A673 (cell line): ENCODE data around the gene RERE. TPM values are rescaled to one million over a fixed set of nuclear protein-coding genes. Genes with fewer than 3 reads are reported as not detected.

Experiments
- BruUV-seq: library from RNA; stranded (reverse); fragments of 400-500 nt; replicated peaks from 2 replicates; lab custom pipeline; 2021; lab: Mats Ljungman, UMichigan
- CTCF ChIA-PET: fragments of 300-600 bp; sonication (Branson Sonifier 250); formaldehyde crosslinking; loops from one replicate; lab custom pipeline; 2022; ENCODE audit warnings: antibody characterized with exemption; lab: Charles Lee
- POLR2A ChIA-PET: fragments of 300-600 bp; sonication (Branson Sonifier 250); formaldehyde crosslinking; loops from one replicate; lab custom pipeline; 2022; ENCODE audit warnings: antibody characterized with exemption; ENCODE audit not compliant: low non-redundant PET; lab: Charles Lee
- DNase-seq: peaks from one replicate; pipeline ENCODE4 v3.0.0-alpha.2; 2015; ENCODE audit warnings: low spot score
- H3K27ac ChIP-seq: fragments of 200-600 bp; sonication (generic); 2 replicates; pipeline ENCODE4 v1.5.1; 2016; ENCODE audit warnings: mixed run types, low read depth, mild to moderate bottlenecking, mixed read lengths, antibody characterized with exemption, low read length; ENCODE audit not compliant: poor library complexity, severe bottlenecking
- H3K27me3 ChIP-seq: fragments of 200-600 bp; sonication (generic); replicated peaks from 2 replicates; pipeline ENCODE4 v1.6.1; 2017; ENCODE audit warnings: mixed run types, low read depth, mild to moderate bottlenecking, mixed read lengths, antibody characterized with exemption, low read length; ENCODE audit not compliant: insufficient read depth, poor library complexity
- H3K36me3 ChIP-seq: fragments of 200-600 bp; sonication (generic); 2 replicates; pipeline ENCODE4 v1.6.1; 2016; ENCODE audit warnings: mixed run types, mild to moderate bottlenecking, mixed read lengths, antibody characterized with exemption, low read length; ENCODE audit not compliant: insufficient read depth, poor library complexity, severe bottlenecking
- H3K4me1 ChIP-seq: fragments of 200-600 bp; sonication (generic); 2 replicates; pipeline ENCODE4 v1.6.1; 2017; ENCODE audit warnings: mixed run types, mild to moderate bottlenecking, mixed read lengths, antibody characterized with exemption, low read length; ENCODE audit not compliant: insufficient read depth, poor library complexity, severe bottlenecking
- H3K4me3 ChIP-seq: fragments of 200-600 bp; sonication (generic); 2 replicates; pipeline ENCODE4 v1.5.1; 2016; ENCODE audit warnings: low read depth, mixed run types, mild to moderate bottlenecking, mixed read lengths, low read length; ENCODE audit not compliant: poor library complexity, severe bottlenecking
- H3K9me3 ChIP-seq: fragments of 200-600 bp; sonication (generic); 2 replicates; pipeline ENCODE4 v1.6.1; 2016; ENCODE audit warnings: mixed run types, low read depth, mild to moderate bottlenecking, mixed read lengths, antibody characterized with exemption, low read length; ENCODE audit not compliant: poor library complexity, severe bottlenecking
- CTCF ChIP-seq: fragments of 300-800, 200-600 bp; sonication (generic); conservative IDR thresholded peaks from 2 replicates; pipeline ENCODE4 v1.5.1; 2017; ENCODE audit warnings: low read depth, mild to moderate bottlenecking, antibody characterized with exemption, low read length, moderate library complexity, mixed read lengths
- EZH2 ChIP-seq: fragments of 200-600 bp; sonication (generic); IDR thresholded peaks from 2 replicates; pipeline ENCODE4 v1.6.1; 2017; ENCODE audit warnings: borderline replicate concordance, low read depth, mild to moderate bottlenecking, mixed read lengths, antibody characterized with exemption, low read length; ENCODE audit not compliant: poor library complexity, severe bottlenecking
- intact Hi-C: fragments of 100-400 bp; cut with micrococcal nuclease; formaldehyde crosslinking; loops from one replicate; pipeline ENCODE4 v1.10.0; 2022; ENCODE audit not compliant: unreplicated experiment
- total RNA-seq: library from RNA; stranded (reverse); gene quantifications from 2 replicates; pipeline ENCODE4 v1.2.3, GENCODE V29; 2021

The RERE gene
- total RNA-seq, 1 experiment from 2014 or later, result 188 TPM

- POLR2A ChIA-PET, result no interaction called here
- CTCF ChIA-PET, result interaction anchor here (1.4 kb wide), 1 partner anchor 8 kb away, joined by 3 read pairs; no protein-coding TSS in a partner anchor
- Histone ChIP-seq H3K36me3 (peaks cover 16% of the 10 kb centered on the region), H3K27ac (peak overlapping the region; percentile 70), H3K4me1 (peaks cover 83% of the 10 kb centered on the region), H3K9me3 (no peaks in the 10 kb centered on the region), H3K4me3 (no peak overlapping the region), H3K27me3 (no peaks in the 10 kb centered on the region)
- peak; percentile 84 for DNase-seq
- TF ChIP-seq EZH2 (no peak), CTCF (no peak)
- intact Hi-C loops, result no loop called here
- BruUV-seq, result no TSS peak
These were observed 399.8 kb downstream of the RERE start for GRCh38 chr1:8417625-8418024.

GRCh38 chr1:8416881-8417280 lies 400.6 kb downstream of the RERE start:
- Histone ChIP-seq H3K27ac (peak overlapping the region; percentile 70), H3K36me3 (peaks cover 16% of the 10 kb centered on the region), H3K9me3 (no peaks in the 10 kb centered on the region), H3K27me3 (no peaks in the 10 kb centered on the region), H3K4me3 (no peak overlapping the region), H3K4me1 (peaks cover 88% of the 10 kb centered on the region)
- TF ChIP-seq EZH2 (no peak), CTCF (no peak)
- CTCF ChIA-PET, result interaction anchor here (1.4 kb wide), 1 partner anchor 8 kb away, joined by 3 read pairs; no protein-coding TSS in a partner anchor
- BruUV-seq, result no TSS peak
- POLR2A ChIA-PET, result no interaction called here
- intact Hi-C loops, result no loop called here
- no peak for DNase-seq

- Histone ChIP-seq H3K27me3 (no peaks in the 10 kb centered on the region), H3K4me1 (peaks cover 88% of the 10 kb centered on the region), H3K36me3 (peaks cover 12% of the 10 kb centered on the region), H3K9me3 (no peaks in the 10 kb centered on the region), H3K4me3 (no peak overlapping the region), H3K27ac (peak overlapping the region; percentile 39)
- ChIA-PET CTCF (no interaction called here), POLR2A (interaction anchor here (0.7 kb wide), 1 partner anchor 32 kb away, joined by 4 read pairs; no protein-coding TSS in a partner anchor)
- TF ChIP-seq EZH2 (no peak), CTCF (no peak)
- no peak for DNase-seq
- intact Hi-C loops, result no loop called here
- BruUV-seq, result no TSS peak
These were observed 401.7 kb downstream of the RERE start for GRCh38 chr1:8415526-8416278.
